ENCODE results near the gene STK39.
"Not testable (repeated sequence)": the region's sequence is repeated elsewhere in the genome, so short reads cannot be mapped to it uniquely, and the experiment has no call there.

Gene STK39

GRCh38 chr2:168052773-168053172 is 194.6 kb downstream of the STK39 start:
- TF ChIP-seq CTCF (IDR thresholded peaks at IDR 0.05; ENCODE audit: borderline replicate concordance, insufficient read depth, low read depth, low read length), result no peak
- H3K4me3 ChIP-seq (ENCODE audit: low read depth, low read length), result no peak overlapping the region

DNA sequence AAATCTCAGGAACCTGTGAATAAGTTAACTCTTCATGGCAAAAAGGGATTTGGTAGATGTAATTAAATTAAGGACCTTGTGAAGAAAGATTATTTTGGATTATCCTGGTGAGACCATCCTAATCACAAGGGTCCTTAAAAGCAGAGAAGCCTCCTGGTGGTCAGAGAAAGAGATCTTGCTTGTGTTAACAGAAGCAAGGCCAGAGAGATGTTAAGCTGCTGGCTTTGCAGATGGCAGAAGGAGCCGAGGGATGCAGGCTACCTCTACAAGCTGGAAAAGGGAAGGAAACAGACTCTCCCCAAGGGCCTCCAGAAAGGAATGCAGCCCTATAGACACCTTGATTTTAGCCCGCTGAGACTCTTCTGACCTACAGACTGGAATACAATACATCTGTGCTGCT is 197.0 kb downstream of the STK39 start:
- no peak overlapping the region for H3K4me3 ChIP-seq (ENCODE audit: low read depth, low read length)
- TF ChIP-seq CTCF (IDR thresholded peaks at IDR 0.05; ENCODE audit: borderline replicate concordance, insufficient read depth, low read depth, low read length), result no peak

- no peak overlapping the region for H3K4me3 ChIP-seq (ENCODE audit: low read depth, low read length)
- no peak for TF ChIP-seq CTCF (IDR thresholded peaks at IDR 0.05; ENCODE audit: borderline replicate concordance, insufficient read depth, low read depth, low read length)
Measured at GRCh38 chr2:168049609-168050008, 197.8 kb downstream of the STK39 start.

- no peak for TF ChIP-seq CTCF (IDR thresholded peaks at IDR 0.05; ENCODE audit: borderline replicate concordance, insufficient read depth, low read depth, low read length)
- no peak overlapping the region for H3K4me3 ChIP-seq (ENCODE audit: low read depth, low read length)
Measured at GRCh38 chr2:168047091-168047690, 200.2 kb downstream of the STK39 start.

GRCh38 chr2:168044579-168044978 is 202.8 kb downstream of the STK39 start:
- H3K4me3 ChIP-seq (ENCODE audit: low read depth, low read length), result no peak overlapping the region
- no peak for TF ChIP-seq CTCF (IDR thresholded peaks at IDR 0.05; ENCODE audit: borderline replicate concordance, insufficient read depth, low read depth, low read length)

GRCh38 chr2:168044176-168044575 is 203.2 kb downstream of the STK39 start:
- no peak for TF ChIP-seq CTCF (IDR thresholded peaks at IDR 0.05; ENCODE audit: borderline replicate concordance, insufficient read depth, low read depth, low read length)
- H3K4me3 ChIP-seq (ENCODE audit: low read depth, low read length), result no peak overlapping the region

DNA sequence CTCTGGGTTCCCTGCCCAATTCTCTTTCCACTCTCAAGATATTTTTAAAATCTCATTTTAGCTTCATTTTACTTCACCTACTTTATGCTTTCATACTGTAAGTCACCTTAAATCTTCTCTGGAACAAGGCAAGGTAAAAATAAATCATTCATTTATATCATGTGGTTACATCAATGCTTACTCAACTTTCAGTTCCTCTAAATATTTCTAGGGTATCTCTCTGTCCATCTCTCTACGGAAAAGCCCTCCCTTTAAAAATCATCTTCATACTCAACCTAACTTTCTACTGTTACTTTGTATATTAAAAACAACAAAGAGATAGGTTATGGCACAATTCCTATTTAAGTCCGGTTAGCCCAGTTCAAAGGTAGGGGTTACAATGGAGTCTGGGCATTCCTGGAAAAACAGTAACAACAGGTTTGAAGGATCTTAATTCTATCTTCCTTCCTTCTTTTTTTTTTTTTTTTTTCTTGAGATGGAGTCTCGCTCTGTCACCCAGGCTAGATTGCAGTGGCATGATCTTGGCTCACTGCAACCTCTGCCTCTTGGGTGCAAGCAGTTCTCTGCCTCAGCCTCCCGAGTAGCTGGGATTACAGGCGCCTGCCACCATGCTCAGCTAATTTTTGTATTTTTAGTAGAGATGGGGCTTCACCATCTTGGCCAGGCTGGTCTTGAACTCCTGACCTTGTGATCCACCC is 205.1 kb downstream of the STK39 start:
- not testable (repeated sequence) for H3K4me3 ChIP-seq (ENCODE audit: low read depth, low read length)
